Tibial artery (tissue), 4 donors: ENCODE measurements around the gene PAX2.

Experiments
- DNase-seq, 2 donors: peaks; one replicate each; pipeline ENCODE4 v3.0.0-alpha.2; 2019
- H3K27ac ChIP-seq, 2 donors: fragments of 200-600 bp; sonication (generic) in 1 of 2; 1 replicate in 1 of 2; 2 replicates in 1 of 2; pipeline ENCODE4 v1.5.1; 2018 to 2019; ENCODE audit warnings: mild to moderate bottlenecking in 1 of 2
- H3K27me3 ChIP-seq, 2 donors: fragments of 200-600 bp; sonication (generic) in 1 of 2; one replicate each; pipeline versions ENCODE4 v1.5.1 to v1.6.0; 2016 to 2019
- H3K36me3 ChIP-seq, 3 donors: fragments of 200-600 bp; sonication (generic) in 2 of 3; one replicate each; pipeline ENCODE4 v1.5.1; 2016 to 2019; ENCODE audit warnings: mild to moderate bottlenecking in 2 of 3
- H3K4me1 ChIP-seq, 4 donors: fragments of 200-600 bp; sonication (generic) in 2 of 4; 1 replicate in 3 of 4; 2 replicates in 1 of 4; pipeline ENCODE4 v1.5.1; 2016 to 2019
- H3K4me3 ChIP-seq, 2 donors: fragments of 200-600 bp; sonication (generic) in 1 of 2; 1 replicate in 1 of 2; 2 replicates in 1 of 2; pipeline ENCODE4 v1.5.1; 2018 to 2019; ENCODE audit warnings: mild to moderate bottlenecking in 2 of 2
- H3K9me3 ChIP-seq, 3 donors: fragments of 200-600 bp; sonication (generic) in 1 of 3; one replicate each; pipeline ENCODE4 v1.5.1; 2016 to 2019
- intact Hi-C: fragments of 100-400 bp; cut with DNase I; formaldehyde crosslinking; loops from one replicate; pipeline ENCODE4 v1.15.0; 2023; ENCODE audit warnings: low total_unique reads
- TF ChIP-seq, protein P1 (sequence below), 2 experiments: fragments of 200-600 bp in 1 of 2; fragments of 450-650 bp in 1 of 2; IDR thresholded peaks; one replicate each; pipeline ENCODE4 v1.5.1; 2017 to 2019; ENCODE audit warnings: antibody characterized with exemption in 2 of 2, mild to moderate bottlenecking in 1 of 2, moderate library complexity in 1 of 2

The PAX2 gene

DNA sequence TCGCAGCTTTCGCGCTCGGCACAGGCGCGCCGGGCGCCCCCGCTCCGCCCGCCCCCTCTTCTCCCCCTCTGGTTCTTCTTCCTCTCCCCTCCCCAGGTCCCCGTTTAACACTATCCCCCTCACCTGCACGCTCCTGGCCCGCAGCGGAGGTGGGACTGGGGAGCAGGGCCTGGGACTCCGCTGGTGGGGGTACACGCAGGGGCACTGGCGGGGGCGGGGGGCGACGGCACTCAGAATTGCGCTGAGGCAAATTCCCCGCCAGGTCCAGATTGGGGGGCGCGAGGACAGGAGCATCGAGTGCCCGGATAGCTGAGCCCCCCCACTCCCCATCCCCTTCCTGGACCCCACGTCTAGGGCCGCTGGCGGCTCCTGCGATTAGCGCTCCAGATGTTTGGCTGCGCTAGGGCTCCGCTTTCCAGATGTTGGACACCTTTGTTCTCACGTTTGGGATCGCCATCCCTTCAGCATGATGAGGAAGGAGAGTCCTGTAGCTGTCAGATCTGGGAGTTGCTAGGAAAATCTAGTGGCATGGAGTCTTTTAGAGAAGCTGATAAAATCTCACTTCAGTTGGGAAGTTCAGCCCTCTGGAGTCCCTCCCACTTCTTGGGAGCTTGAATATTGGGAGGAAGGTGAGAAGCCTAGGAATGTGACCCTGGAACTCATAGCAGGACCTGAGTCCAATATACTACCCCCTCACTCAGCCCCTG lies 31.4 kb upstream of the PAX2 start:
- TF ChIP-seq, protein P1, sequence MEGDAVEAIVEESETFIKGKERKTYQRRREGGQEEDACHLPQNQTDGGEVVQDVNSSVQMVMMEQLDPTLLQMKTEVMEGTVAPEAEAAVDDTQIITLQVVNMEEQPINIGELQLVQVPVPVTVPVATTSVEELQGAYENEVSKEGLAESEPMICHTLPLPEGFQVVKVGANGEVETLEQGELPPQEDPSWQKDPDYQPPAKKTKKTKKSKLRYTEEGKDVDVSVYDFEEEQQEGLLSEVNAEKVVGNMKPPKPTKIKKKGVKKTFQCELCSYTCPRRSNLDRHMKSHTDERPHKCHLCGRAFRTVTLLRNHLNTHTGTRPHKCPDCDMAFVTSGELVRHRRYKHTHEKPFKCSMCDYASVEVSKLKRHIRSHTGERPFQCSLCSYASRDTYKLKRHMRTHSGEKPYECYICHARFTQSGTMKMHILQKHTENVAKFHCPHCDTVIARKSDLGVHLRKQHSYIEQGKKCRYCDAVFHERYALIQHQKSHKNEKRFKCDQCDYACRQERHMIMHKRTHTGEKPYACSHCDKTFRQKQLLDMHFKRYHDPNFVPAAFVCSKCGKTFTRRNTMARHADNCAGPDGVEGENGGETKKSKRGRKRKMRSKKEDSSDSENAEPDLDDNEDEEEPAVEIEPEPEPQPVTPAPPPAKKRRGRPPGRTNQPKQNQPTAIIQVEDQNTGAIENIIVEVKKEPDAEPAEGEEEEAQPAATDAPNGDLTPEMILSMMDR (IDR thresholded peaks at IDR 0.05): no peak
- peak overlapping the region in 1 of 2 donors; percentile 28 for H3K4me3 ChIP-seq
- H3K27me3 ChIP-seq: peaks cover 0 to 89% of the 10 kb centered on the region in 2 donors
- H3K27ac ChIP-seq: no peak overlapping the region
- peaks cover 0 to 26% (median 14%) of the 10 kb centered on the region in 4 donors for H3K4me1 ChIP-seq
- DNase-seq: no peak
- no peaks in the 10 kb centered on the region for H3K36me3 ChIP-seq
- intact Hi-C loops: no loop called here
- H3K9me3 ChIP-seq: no peaks in the 10 kb centered on the region

DNA sequence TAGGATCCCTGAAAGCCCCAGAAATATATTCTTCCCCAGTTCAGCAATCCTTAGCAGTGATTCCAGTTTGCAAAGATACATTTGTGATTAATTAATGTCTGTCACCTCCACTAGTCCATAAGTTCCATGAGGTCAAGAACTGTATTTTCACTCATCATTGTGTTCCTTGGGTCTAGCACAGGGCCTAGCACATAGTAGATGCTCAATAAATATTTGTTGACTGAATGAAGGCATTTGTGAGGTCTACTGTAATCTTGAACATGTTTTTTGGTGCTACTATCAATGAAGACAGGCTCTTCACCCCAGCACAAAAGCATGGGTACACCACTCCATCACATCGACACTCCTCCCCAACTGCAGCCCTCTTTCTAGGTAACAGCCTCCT lies 30.8 kb upstream of the PAX2 start:
- peaks cover 0 to 84% of the 10 kb centered on the region in 2 donors for H3K27me3 ChIP-seq
- TF ChIP-seq, protein P1 (IDR thresholded peaks at IDR 0.05): no peak

DNA sequence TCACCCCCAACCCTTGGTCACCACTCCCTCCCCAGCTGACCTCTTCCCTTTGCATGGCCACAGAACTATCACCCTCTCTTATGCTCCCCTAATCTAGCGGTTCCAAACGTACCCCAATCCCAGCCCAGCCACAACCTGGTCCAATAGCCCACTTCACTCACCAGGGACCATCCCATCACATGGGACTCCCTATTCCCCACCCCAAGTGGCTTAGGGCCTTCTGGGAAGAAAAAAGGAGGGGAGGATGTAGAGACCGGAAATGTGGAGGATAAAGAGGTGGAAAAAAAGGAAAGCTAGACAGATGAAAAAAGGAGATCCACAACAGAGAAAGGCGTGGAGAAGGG lies 30.3 kb upstream of the PAX2 start:
- Histone ChIP-seq H3K4me3 (no peak overlapping the region), H3K9me3 (no peaks in the 10 kb centered on the region), H3K27ac (no peak overlapping the region), H3K36me3 (no peaks in the 10 kb centered on the region), H3K4me1 (peaks cover 0 to 22% (median 12%) of the 10 kb centered on the region in 4 donors), H3K27me3 (peaks cover 0 to 81% of the 10 kb centered on the region in 2 donors)
- TF ChIP-seq, protein P1 (IDR thresholded peaks at IDR 0.05): no peak
- intact Hi-C loops: no loop called here
- no peak for DNase-seq

More for the DNA sequence above, 30.8 kb upstream of the PAX2 start:
- intact Hi-C loops: no loop called here
- H3K27ac ChIP-seq: no peak overlapping the region
- no peak for DNase-seq
- H3K4me3 ChIP-seq: no peak overlapping the region
- no peaks in the 10 kb centered on the region for H3K9me3 ChIP-seq
- peaks cover 0 to 26% (median 14%) of the 10 kb centered on the region in 4 donors for H3K4me1 ChIP-seq
- no peaks in the 10 kb centered on the region for H3K36me3 ChIP-seq

DNA sequence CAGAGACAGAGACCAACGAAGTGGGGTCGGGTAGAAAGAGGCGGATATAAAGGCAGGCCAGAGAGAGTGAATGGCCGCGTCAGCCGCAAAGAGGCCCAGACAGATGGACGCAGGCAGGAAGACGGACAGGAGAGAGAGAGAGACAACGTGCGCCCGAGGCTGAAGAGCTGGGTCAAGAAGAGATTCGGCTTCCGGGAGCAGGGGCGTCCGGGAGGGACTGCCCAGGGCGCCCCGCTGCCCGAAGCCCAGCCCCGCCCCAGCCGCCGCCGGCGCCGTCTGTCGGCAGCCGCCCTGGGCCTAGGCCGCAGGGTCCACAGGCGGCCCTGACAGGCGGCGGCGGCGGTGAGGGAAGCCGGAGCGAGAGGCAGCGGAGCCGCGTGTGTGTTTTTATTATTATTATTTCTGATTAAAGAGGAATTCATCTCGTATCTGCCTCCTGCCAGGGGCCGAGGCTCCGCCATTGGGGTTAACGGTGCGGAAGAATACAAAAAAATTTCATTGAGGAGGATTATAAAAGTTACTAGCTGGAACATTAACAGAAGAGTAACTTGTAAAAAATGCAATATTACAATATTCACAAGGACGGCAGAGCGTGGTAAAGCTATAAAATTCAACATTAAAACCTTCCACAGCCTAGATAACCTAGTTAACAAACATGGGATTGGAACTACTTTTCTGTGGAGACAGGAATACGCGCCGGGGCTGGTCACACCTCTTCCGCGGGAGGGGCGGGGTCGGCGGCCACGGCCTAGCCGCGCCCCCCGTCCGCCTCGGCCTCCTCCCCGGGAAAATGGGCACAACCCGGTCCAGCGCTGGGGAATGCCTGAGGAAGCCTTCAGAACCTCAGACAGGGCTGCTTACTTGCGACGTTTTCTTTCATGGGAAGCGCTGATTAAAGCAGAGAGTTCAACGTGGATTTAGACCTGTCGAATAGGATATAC lies 29.7 kb upstream of the PAX2 start:
- TF ChIP-seq, protein P1 (IDR thresholded peaks at IDR 0.05): no peak

DNA sequence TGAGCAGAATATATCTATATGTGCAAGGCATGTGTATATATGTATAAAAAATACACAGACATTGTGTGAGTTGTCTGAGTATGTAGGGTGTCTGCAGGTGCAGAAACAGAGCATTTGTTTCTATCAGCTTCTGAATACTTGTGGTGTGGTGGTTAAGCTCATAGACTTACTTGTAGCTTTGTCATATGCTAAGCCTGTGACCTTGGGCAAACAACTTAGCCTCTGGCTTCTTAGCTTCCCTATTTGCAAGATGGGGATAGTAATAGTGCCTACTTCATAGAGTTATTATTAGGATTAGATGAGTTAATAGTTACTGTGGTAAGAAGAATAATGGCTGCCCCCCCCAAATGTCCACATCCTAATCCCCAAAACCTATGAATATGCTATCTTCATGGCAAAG lies 28.2 kb upstream of the PAX2 start:
- H3K4me3 ChIP-seq: no peak overlapping the region
- peaks cover 0 to 18% (median 9%) of the 10 kb centered on the region in 4 donors for H3K4me1 ChIP-seq
- intact Hi-C loops: no loop called here
- H3K27me3 ChIP-seq: peaks cover 0 to 81% of the 10 kb centered on the region in 2 donors
- no peaks in the 10 kb centered on the region for H3K9me3 ChIP-seq
- no peak for DNase-seq
- no peaks in the 10 kb centered on the region for H3K36me3 ChIP-seq
- TF ChIP-seq, protein P1 (IDR thresholded peaks at IDR 0.05): no peak
- no peak overlapping the region for H3K27ac ChIP-seq

More for the DNA sequence above, 29.7 kb upstream of the PAX2 start:
- Histone ChIP-seq H3K36me3 (no peaks in the 10 kb centered on the region), H3K4me3 (peak overlapping the region; percentile 9 to 41), H3K4me1 (peaks cover 0 to 18% (median 9%) of the 10 kb centered on the region in 4 donors), H3K9me3 (no peaks in the 10 kb centered on the region), H3K27ac (no peak overlapping the region), H3K27me3 (peaks cover 0 to 81% of the 10 kb centered on the region in 2 donors)
- intact Hi-C loops: no loop called here
- DNase-seq: no peak
